ENCODE results near the gene DPP10.

DPP10 gene

DNA sequence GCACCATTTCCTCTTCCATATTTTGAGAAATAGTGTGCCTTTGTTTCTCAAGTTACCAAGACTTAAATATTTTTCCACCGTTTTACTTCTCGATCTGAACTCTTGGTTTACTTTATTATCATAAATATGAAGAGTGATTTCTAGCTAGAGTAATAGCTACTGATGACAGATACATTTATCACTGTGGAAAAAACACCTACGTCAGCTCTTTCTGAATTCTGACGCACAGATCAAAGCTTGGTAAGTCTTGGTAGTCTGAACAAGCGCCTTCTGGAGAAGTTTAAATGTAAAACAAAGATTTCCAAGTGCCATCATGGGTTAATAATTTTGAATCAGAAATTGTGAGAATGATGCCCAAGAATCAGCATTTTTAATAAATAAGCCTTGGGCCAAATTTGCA, 367.7 kb downstream of the DPP10 start:
- no peaks in the 10 kb centered on the region for H3K36me3 ChIP-seq (ENCODE audit: control insufficient read depth in 5 of 5, insufficient read depth in 5 of 5, low read length in 5 of 5)
- no peaks in the 10 kb centered on the region for H3K4me1 ChIP-seq (ENCODE audit: control insufficient read depth in 5 of 5, insufficient read depth in 5 of 5, low read length in 5 of 5)
- no peak overlapping the region for H3K9ac ChIP-seq (ENCODE audit: low read length in 5 of 5)
- H3K9me3 ChIP-seq (ENCODE audit: control insufficient read depth in 5 of 5, low read length in 5 of 5), result no peaks in the 10 kb centered on the region
- no peaks in the 10 kb centered on the region for H3K27me3 ChIP-seq (ENCODE audit: control insufficient read depth in 5 of 5, insufficient read depth in 4 of 5, low read length in 5 of 5)
- no peak overlapping the region for H3K4me3 ChIP-seq (ENCODE audit: low read depth in 1 of 5, low read length in 5 of 5)
- H3K27ac ChIP-seq (ENCODE audit: low read depth, low read length), result no peak overlapping the region

- no peaks in the 10 kb centered on the region for H3K4me1 ChIP-seq (ENCODE audit: control insufficient read depth in 5 of 5, insufficient read depth in 5 of 5, low read length in 5 of 5)
- no peak overlapping the region for H3K9ac ChIP-seq (ENCODE audit: low read length in 5 of 5)
- no peaks in the 10 kb centered on the region for H3K36me3 ChIP-seq (ENCODE audit: control insufficient read depth in 5 of 5, insufficient read depth in 5 of 5, low read length in 5 of 5)
- H3K9me3 ChIP-seq (ENCODE audit: control insufficient read depth in 5 of 5, low read length in 5 of 5), result no peaks in the 10 kb centered on the region
- H3K27me3 ChIP-seq (ENCODE audit: control insufficient read depth in 5 of 5, insufficient read depth in 4 of 5, low read length in 5 of 5), result no peaks in the 10 kb centered on the region
- H3K27ac ChIP-seq (ENCODE audit: low read depth, low read length), result no peak overlapping the region
- H3K4me3 ChIP-seq (ENCODE audit: low read depth in 1 of 5, low read length in 5 of 5), result no peak overlapping the region
These were observed 369.8 kb downstream of the DPP10 start for GRCh38 chr2:114812261-114812660.

GRCh38 chr2:114814355-114814754, 371.9 kb downstream of the DPP10 start:
- Histone ChIP-seq H3K9ac (ENCODE audit: low read length in 5 of 5) (no peak overlapping the region), H3K4me1 (ENCODE audit: control insufficient read depth in 5 of 5, insufficient read depth in 5 of 5, low read length in 5 of 5) (no peaks in the 10 kb centered on the region), H3K36me3 (ENCODE audit: control insufficient read depth in 5 of 5, insufficient read depth in 5 of 5, low read length in 5 of 5) (no peaks in the 10 kb centered on the region), H3K4me3 (ENCODE audit: low read depth in 1 of 5, low read length in 5 of 5) (no peak overlapping the region), H3K27me3 (ENCODE audit: control insufficient read depth in 5 of 5, insufficient read depth in 4 of 5, low read length in 5 of 5) (no peaks in the 10 kb centered on the region), H3K9me3 (ENCODE audit: control insufficient read depth in 5 of 5, low read length in 5 of 5) (no peaks in the 10 kb centered on the region), H3K27ac (ENCODE audit: low read depth, low read length) (no peak overlapping the region)

- no peaks in the 10 kb centered on the region for H3K9me3 ChIP-seq (ENCODE audit: control insufficient read depth in 5 of 5, low read length in 5 of 5)
- no peak overlapping the region for H3K27ac ChIP-seq (ENCODE audit: low read depth, low read length)
- no peaks in the 10 kb centered on the region for H3K36me3 ChIP-seq (ENCODE audit: control insufficient read depth in 5 of 5, insufficient read depth in 5 of 5, low read length in 5 of 5)
- no peak overlapping the region for H3K4me3 ChIP-seq (ENCODE audit: low read depth in 1 of 5, low read length in 5 of 5)
- H3K4me1 ChIP-seq (ENCODE audit: control insufficient read depth in 5 of 5, insufficient read depth in 5 of 5, low read length in 5 of 5), result no peaks in the 10 kb centered on the region
- H3K27me3 ChIP-seq (ENCODE audit: control insufficient read depth in 5 of 5, insufficient read depth in 4 of 5, low read length in 5 of 5), result peaks cover 0 to 3% (median 0%) of the 10 kb centered on the region in 5 donors
- H3K9ac ChIP-seq (ENCODE audit: low read length in 5 of 5), result no peak overlapping the region
These were observed 378.6 kb downstream of the DPP10 start for GRCh38 chr2:114821055-114821454.

DNA sequence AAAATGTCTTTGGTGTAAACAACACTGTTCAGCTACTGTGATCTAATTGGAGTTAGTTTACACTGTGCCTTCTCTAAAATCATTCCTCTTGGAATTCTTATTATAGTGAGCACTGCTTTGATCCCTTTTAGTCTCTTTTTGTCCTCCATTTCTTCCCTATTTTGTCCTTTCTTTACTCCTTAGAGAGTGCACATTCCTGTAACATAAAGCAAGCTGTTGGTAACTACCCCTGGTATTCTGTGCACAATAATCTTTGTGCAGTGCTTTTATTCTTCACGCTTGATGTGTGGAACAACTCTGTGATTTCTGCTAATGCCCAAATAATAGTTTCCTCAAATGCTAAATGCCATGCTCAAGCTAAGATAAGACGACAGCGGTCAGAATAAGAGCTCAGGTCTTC, 401.5 kb downstream of the DPP10 start:
- Histone ChIP-seq H3K27me3 (ENCODE audit: control insufficient read depth in 5 of 5, insufficient read depth in 4 of 5, low read length in 5 of 5) (peaks cover 0 to 2% (median 0%) of the 10 kb centered on the region in 5 donors), H3K4me1 (ENCODE audit: control insufficient read depth in 5 of 5, insufficient read depth in 5 of 5, low read length in 5 of 5) (no peaks in the 10 kb centered on the region), H3K36me3 (ENCODE audit: control insufficient read depth in 5 of 5, insufficient read depth in 5 of 5, low read length in 5 of 5) (no peaks in the 10 kb centered on the region), H3K9me3 (ENCODE audit: control insufficient read depth in 5 of 5, low read length in 5 of 5) (no peaks in the 10 kb centered on the region), H3K27ac (ENCODE audit: low read depth, low read length) (no peak overlapping the region), H3K9ac (ENCODE audit: low read length in 5 of 5) (no peak overlapping the region), H3K4me3 (ENCODE audit: low read depth in 1 of 5, low read length in 5 of 5) (no peak overlapping the region)

- no peaks in the 10 kb centered on the region for H3K36me3 ChIP-seq (ENCODE audit: control insufficient read depth in 5 of 5, insufficient read depth in 5 of 5, low read length in 5 of 5)
- no peak overlapping the region for H3K27ac ChIP-seq (ENCODE audit: low read depth, low read length)
- no peak overlapping the region for H3K9ac ChIP-seq (ENCODE audit: low read length in 5 of 5)
- H3K4me1 ChIP-seq (ENCODE audit: control insufficient read depth in 5 of 5, insufficient read depth in 5 of 5, low read length in 5 of 5), result no peaks in the 10 kb centered on the region
- H3K9me3 ChIP-seq (ENCODE audit: control insufficient read depth in 5 of 5, low read length in 5 of 5), result no peaks in the 10 kb centered on the region
- H3K4me3 ChIP-seq (ENCODE audit: low read depth in 1 of 5, low read length in 5 of 5), result no peak overlapping the region
- no peaks in the 10 kb centered on the region for H3K27me3 ChIP-seq (ENCODE audit: control insufficient read depth in 5 of 5, insufficient read depth in 4 of 5, low read length in 5 of 5)
These were observed 414.8 kb downstream of the DPP10 start for GRCh38 chr2:114857196-114857595.

DNA sequence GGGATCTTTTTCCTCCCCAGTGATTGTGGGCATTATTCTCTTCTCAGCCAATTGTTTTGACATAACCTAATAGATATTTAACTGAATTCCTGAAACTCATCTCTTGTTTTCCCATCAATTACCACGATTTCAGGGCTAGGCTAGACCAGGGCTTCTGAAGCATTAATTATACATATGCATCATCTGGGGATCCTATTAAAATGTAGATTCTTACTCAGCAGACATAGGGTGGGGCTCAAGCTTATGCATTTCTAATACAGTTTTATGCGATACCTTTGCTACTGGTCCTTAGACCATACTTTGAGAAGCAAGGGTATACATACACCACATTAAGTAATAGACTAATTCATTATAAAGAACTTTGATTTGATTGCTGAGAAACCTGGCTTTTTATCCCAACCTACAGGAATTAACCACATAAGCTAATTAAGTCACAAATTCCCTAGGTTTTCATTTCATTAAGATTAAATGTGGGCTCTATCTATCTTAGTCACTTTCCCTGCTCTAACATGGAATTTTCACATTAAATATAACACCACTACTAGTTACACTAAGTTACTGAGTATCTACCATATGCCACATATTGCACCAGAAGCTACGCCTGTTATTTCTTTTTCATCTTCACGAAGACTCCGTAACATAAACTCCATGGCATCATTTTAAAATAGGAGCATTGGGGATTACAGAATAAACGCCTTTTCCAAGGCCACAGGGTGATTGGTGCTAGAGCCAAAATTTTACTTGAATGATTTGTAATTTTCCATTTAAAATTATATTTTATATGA, 417.5 kb downstream of the DPP10 start:
- Histone ChIP-seq H3K9me3 (ENCODE audit: control insufficient read depth in 5 of 5, low read length in 5 of 5) (no peaks in the 10 kb centered on the region), H3K4me3 (ENCODE audit: low read depth in 1 of 5, low read length in 5 of 5) (no peak overlapping the region), H3K9ac (ENCODE audit: low read length in 5 of 5) (no peak overlapping the region), H3K4me1 (ENCODE audit: control insufficient read depth in 5 of 5, insufficient read depth in 5 of 5, low read length in 5 of 5) (no peaks in the 10 kb centered on the region), H3K36me3 (ENCODE audit: control insufficient read depth in 5 of 5, insufficient read depth in 5 of 5, low read length in 5 of 5) (no peaks in the 10 kb centered on the region), H3K27me3 (ENCODE audit: control insufficient read depth in 5 of 5, insufficient read depth in 4 of 5, low read length in 5 of 5) (no peaks in the 10 kb centered on the region), H3K27ac (ENCODE audit: low read depth, low read length) (no peak overlapping the region)

DNA sequence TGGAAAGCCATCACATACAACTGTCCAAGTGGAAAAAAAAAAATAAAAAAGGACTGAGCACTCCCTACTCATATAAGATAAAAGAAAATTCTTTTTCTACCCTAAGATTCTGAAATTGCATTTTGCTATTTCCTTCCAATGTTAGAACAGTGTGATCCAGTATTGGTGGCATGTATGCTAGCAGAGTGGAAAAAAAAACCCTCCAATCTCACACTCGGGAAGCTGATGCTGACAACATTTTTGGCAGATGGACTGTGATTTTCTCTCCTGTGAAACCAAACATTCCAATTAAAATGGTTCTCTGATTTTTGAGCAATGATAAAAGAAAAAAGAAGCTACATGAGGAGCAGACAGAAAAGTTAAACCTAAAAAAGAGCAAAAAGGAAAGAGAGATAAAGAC, 419.8 kb downstream of the DPP10 start:
- no peak overlapping the region for H3K9ac ChIP-seq (ENCODE audit: low read length in 5 of 5)
- H3K36me3 ChIP-seq (ENCODE audit: control insufficient read depth in 5 of 5, insufficient read depth in 5 of 5, low read length in 5 of 5), result no peaks in the 10 kb centered on the region
- no peaks in the 10 kb centered on the region for H3K27me3 ChIP-seq (ENCODE audit: control insufficient read depth in 5 of 5, insufficient read depth in 4 of 5, low read length in 5 of 5)
- no peak overlapping the region for H3K27ac ChIP-seq (ENCODE audit: low read depth, low read length)
- H3K9me3 ChIP-seq (ENCODE audit: control insufficient read depth in 5 of 5, low read length in 5 of 5), result no peaks in the 10 kb centered on the region
- no peaks in the 10 kb centered on the region for H3K4me1 ChIP-seq (ENCODE audit: control insufficient read depth in 5 of 5, insufficient read depth in 5 of 5, low read length in 5 of 5)
- no peak overlapping the region for H3K4me3 ChIP-seq (ENCODE audit: low read depth in 1 of 5, low read length in 5 of 5)

DNA sequence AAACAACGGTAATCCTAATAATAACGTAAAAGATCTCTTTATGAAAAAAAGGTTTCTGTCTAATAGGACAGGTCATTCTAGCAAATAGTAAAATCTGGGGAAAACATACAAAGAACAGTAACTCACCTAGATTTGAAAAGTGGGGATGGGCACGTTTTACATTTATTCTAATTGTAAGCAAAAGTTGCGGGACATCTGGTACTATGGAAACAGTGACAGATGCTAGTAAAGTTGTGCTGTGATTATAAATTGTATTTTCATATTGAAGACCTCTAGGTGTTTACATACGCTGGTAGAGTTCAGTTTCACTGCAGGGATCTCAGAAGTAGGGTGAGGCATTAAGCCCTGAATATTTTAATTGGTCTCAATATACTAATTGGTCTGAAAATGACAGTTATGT, 422.5 kb downstream of the DPP10 start:
- no peak overlapping the region for H3K4me3 ChIP-seq (ENCODE audit: low read depth in 1 of 5, low read length in 5 of 5)
- peaks cover 0 to 4% (median 0%) of the 10 kb centered on the region in 5 donors for H3K9me3 ChIP-seq (ENCODE audit: control insufficient read depth in 5 of 5, low read length in 5 of 5)
- H3K9ac ChIP-seq (ENCODE audit: low read length in 5 of 5), result no peak overlapping the region
- no peaks in the 10 kb centered on the region for H3K36me3 ChIP-seq (ENCODE audit: control insufficient read depth in 5 of 5, insufficient read depth in 5 of 5, low read length in 5 of 5)
- no peak overlapping the region for H3K27ac ChIP-seq (ENCODE audit: low read depth, low read length)
- H3K4me1 ChIP-seq (ENCODE audit: control insufficient read depth in 5 of 5, insufficient read depth in 5 of 5, low read length in 5 of 5), result no peaks in the 10 kb centered on the region
- no peaks in the 10 kb centered on the region for H3K27me3 ChIP-seq (ENCODE audit: control insufficient read depth in 5 of 5, insufficient read depth in 4 of 5, low read length in 5 of 5)

GRCh38 chr2:114880046-114880445, 437.6 kb downstream of the DPP10 start:
- H3K27me3 ChIP-seq (ENCODE audit: control insufficient read depth in 5 of 5, insufficient read depth in 4 of 5, low read length in 5 of 5), result no peaks in the 10 kb centered on the region
- no peak overlapping the region for H3K9ac ChIP-seq (ENCODE audit: low read length in 5 of 5)
- H3K36me3 ChIP-seq (ENCODE audit: control insufficient read depth in 5 of 5, insufficient read depth in 5 of 5, low read length in 5 of 5), result no peaks in the 10 kb centered on the region
- H3K4me1 ChIP-seq (ENCODE audit: control insufficient read depth in 5 of 5, insufficient read depth in 5 of 5, low read length in 5 of 5), result peaks cover 0 to 7% (median 0%) of the 10 kb centered on the region in 5 donors
- H3K9me3 ChIP-seq (ENCODE audit: control insufficient read depth in 5 of 5, low read length in 5 of 5), result no peaks in the 10 kb centered on the region
- H3K4me3 ChIP-seq (ENCODE audit: low read depth in 1 of 5, low read length in 5 of 5), result no peak overlapping the region
- H3K27ac ChIP-seq (ENCODE audit: low read depth, low read length), result no peak overlapping the region
